H4 (cell line): ENCODE data around the gene IQCE. TPM values are rescaled to one million over a fixed set of nuclear protein-coding genes. Genes with fewer than 3 reads are reported as not detected.

Experiments used
- DNase-seq: peaks from one replicate; pipeline ENCODE4 v3.0.0-alpha.2; 2015; ENCODE audit warnings: low spot score
- total RNA-seq: library from RNA; depleted of rRNA; stranded (reverse); fragments of >200 nt; shearing (Covaris generic); gene quantifications from 2 replicates; pipeline ENCODE4 v1.2.3, GENCODE V29; 2014

Gene IQCE
- total RNA-seq, 1 experiment from 2014 or later: 17.2 TPM

DNA sequence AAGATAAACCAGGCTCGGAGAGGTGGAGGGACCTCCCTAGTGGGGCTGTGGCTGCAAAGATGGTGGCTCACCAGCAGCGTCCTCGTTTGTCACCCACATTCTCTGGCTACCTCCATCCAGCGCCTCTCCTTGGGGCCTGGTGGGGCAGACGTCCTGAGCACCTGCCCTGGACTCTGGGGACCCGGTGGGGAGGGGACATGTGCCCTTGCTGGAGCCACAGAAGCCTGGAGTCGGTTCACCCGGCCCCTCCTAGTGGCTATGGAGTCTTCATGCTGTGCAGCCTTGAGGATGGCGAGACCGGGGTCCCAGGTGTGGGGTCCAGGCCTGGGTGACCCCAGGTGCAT, 87.5 kb downstream of the IQCE start:
- DNase-seq: no peak

DNA sequence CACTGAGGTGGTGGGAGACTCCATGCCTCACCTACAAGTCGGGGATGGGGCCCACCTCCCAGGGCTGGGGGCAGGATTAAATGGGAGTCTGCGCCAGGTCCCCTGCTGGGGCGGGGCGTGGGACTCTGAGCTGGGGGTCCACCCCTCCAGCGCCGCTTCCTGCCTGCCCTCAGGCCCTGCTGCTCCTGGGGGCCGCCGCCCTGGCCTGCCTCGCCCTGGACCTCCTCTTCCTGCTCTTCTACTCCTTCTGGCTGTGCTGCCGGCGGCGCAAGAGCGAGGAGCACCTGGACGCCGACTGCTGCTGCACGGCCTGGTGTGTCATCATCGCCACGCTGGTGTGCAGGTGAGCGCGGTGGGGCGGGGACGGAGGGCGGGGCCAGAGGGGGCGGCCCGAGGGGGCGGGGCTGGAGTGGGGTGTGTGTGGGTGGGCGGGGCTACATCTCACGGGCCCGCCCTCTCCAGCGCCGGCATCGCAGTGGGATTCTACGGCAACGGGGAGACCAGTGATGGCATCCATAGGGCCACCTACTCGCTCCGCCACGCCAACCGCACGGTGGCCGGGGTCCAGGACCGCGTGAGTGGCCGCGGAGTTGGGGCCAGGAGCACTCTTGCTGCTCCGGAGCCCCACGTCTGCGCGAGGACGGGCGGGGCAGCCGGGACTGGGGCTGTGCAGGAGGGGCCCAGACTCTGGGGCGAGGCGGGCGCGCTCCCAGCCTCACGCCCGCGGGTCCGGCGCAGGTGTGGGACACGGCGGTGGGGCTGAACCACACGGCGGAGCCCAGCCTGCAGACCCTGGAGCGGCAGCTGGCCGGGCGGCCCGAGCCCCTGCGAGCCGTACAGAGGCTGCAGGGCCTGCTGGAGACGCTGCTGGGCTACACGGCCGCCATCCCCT, 88.1 kb downstream of the IQCE start:
- DNase-seq: no peak

DNA sequence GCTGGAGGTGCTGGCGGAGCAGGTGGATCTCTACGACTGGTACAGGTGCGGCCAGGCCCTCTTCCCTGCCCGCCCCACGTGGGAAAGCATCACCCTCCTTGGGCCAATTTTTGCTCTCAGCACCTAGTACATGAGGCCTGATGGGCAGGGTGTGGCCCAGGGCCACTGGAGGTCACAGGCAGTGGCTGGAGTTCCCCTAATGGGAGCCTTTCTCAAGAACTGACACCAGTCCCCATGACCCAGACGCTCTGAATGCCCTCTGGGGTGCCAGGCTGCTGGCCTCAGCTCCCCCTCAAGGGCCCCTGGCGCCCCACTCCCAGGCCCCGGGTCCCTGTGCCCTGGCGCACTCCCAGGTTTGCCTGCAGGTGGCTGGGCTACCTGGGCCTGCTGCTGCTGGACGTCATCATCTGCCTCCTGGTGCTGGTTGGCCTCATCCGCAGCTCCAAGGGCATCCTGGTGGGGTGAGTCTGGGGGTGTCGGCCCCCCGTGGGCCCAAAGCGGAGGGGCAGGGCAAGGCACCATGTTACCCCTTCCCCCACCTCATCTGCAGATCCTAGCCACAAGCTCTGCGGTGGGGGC, 88.9 kb downstream of the IQCE start:
- DNase-seq: no peak

GRCh38 chr7:2649139-2649838, 90.5 kb downstream of the IQCE start:
- DNase-seq: no peak

DNA sequence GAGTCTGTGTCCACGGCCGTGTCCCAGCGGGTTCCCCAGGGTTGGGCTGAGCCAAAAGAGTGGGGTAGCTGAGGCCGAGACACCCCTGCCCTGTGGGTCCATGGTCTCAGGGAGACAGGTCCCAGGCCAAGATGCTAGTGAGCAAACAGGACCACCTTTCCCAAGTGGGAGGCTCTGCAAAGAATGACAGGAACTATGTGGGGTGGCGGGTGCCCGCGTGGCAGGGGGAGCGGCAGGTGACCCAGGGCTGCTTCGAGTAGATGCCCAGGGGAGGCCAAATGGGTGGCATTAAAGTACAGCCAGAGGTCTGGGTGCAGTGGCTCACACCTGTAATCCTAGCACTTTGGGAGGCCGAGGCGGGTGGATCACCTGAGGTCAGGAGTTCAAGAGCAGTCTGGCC, 91.2 kb downstream of the IQCE start:
- no peak for DNase-seq

DNA sequence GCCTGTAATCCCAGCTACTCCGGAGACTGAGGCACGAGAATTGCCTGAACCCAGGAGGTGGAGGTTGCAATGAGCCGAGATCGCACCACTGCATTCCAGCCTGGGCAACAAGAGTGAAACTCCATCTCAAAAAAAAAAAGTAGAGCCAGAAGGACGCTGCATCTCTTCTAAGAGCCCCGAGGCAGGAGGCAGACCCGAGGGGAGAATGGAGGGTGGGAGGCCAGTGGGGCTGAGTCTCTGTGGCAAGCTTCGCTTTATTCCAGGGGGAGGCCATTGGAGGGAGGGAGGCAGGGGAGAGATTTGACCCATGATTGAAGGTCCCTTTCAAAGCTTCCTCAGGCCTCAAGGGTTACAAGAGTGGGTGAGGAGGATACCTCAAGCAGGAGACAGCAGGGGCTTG, 91.7 kb downstream of the IQCE start:
- DNase-seq: no peak

DNA sequence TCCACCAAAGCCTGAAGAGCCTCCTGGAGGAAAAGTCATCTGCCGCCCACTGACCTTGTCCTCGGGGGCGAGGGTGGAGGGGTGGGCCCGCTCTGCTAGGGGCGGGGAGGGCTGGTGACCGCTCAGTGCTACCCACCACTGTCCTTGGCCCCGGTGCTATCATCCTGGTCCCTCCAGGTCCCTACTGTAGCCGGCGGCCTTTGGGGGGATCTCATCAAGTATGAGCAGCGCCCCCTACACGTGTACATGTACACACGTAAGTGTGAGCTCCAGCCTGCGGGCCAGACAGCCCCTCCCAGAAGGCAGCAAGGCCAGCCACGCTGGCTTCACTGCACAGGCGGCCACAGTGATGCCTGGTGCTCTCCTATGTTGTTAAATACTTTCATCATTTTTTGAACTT, 92.6 kb downstream of the IQCE start:
- no peak for DNase-seq

- DNase-seq: no peak
These were observed 93.3 kb downstream of the IQCE start for GRCh38 chr7:2651847-2652735.

DNA sequence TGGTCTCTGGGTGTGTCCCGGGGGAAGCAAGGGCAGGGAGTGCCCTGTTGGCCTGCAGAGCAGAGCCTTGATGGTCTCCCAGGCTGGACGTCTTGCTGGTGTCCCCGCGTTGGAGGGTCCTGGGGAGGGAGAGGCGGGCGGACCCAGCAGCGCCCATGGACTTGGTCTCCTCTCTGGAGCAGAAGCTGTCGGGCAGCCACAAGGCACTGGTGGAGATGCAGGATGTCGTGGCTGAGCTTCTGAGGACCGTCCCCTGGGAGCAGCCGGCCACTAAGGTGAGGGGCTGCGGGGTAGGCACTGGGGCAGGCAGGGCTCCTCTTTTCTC, 93.9 kb downstream of the IQCE start:
- DNase-seq: no peak

- no peak for DNase-seq
These were observed 95.3 kb downstream of the IQCE start for GRCh38 chr7:2654059-2654458.

- DNase-seq: no peak
These were observed 97.3 kb downstream of the IQCE start for GRCh38 chr7:2655870-2656614.

DNA sequence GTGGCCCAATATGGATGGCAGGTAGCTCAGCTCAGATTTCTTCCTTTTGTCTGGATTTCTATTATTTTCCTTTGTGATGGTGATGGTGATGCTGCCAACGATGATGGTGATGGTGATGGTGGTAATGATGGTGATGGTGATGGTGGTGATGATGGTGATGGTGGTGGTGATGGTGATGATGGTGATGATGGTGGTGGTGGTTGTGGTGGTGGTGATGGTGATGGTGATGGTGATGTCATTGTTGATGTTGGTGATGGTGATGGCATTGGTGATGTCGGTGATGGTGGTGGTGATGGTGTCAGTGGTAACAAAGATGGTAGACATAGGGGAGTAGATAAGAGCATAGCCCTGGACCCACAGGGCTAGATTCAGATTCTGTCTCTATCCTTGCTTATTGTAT, 98.4 kb downstream of the IQCE start:
- DNase-seq: no peak

DNA sequence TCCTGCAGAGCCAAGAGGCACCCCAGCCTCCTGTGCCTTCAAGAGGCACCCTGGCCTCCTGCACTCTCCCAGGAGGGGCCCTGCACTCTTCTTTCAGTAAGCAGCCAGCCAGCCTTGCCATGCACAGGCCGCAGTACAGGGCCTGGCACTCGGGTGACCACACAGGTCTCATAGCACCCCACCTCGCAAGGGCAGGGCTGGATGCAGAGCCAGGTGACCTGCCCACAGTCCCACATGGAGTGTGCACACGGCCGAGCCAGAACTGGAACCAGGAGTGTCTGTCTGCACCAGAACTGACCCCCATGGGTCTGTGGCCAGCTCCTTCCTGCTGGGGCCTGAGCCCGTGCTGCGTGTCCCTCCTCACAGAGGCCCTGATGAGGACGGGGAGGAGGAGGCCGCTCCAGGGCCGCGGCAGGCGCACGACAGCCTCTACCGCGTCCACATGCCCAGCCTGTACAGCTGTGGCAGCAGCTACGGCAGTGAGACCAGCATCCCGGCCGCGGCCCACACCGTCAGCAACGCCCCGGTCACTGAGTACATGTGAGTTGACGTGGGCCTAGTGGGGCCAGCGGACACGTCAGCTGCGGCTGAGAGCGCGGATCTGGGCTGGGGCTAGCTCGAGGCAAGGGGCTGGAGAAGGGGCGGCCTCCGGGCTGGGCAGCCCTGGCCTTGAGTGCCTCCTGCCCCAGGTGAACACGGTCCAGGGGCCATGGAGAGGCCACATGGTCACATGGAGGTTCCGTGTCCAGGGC, 99.3 kb downstream of the IQCE start:
- no peak for DNase-seq

- no peak for DNase-seq
These were observed 100.2 kb downstream of the IQCE start for GRCh38 chr7:2658941-2659340.

DNA sequence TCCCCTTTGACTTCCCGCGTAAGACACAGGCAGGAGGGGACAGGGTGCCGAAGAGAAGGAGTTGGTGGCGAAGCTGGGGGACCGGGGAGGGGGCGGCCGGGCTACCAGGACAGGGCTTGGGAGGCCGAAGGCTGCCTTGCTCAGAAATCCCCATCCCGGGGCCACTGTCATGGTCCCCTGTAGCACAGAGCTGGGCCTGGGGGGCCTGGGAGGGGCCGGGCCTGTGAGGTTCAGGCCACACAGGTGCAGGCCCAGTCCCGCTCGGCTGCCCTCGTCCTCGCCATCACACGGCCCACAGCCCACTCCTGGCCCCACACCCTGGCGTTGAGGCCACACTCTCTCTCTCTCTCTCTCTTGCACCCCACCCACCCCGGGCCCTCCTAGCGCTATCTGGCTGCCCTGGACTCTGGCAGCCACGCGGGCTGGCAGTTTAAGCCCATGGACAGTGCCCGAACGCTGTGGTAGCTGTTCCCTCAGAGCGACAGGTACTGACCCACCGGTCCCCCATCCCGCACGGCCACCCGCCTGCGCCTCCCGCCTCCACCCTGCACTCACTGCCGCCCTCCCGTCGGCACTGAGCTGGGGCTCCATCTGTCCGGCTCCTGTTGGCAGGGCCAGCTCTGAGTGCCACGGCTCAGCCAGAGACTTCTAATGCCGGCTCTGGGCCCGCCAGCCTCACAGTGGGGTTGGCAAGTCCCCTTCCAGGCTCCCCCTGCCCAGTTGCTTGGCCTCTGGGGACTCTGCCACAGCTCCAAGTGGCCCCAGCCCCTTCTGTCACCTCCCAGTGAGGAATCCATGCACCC, 101.0 kb downstream of the IQCE start:
- no peak for DNase-seq

GRCh38 chr7:2660359-2661095, 101.7 kb downstream of the IQCE start:
- DNase-seq: no peak

- DNase-seq: no peak
These were observed 102.3 kb downstream of the IQCE start for GRCh38 chr7:2661096-2661449.

DNA sequence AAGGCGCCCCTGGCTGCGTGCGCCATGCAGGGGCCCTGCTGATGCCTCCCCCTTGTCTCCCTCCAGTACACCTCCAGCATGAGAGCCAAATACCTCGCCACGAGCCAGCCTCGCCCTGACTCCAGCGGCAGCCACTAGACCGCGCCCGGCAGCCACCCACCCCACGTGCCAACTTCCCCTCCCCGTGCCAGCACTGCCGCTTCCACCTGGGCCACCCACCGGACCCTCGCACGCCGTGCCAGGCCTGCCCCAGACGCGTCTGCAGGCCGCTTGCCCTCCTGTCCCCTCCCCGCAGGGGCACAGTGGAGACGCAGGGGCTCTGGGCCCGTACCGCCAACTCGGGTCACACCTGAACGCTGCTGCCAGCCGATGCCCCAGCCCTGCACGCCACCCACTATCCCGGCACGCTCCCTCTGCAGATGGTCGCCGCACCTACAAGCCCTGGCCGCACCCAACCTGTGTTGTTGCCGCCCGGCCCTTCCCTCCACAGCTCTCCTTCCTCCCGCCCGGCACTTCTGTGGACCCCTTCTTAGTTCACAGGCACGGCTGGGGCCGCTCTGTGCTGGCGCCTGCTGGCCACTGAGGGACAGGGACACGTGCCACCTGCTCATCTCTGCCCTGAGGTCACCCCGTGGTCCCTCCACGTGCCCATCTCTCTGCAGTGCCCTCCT, 103.0 kb downstream of the IQCE start:
- DNase-seq: no peak
